AG04449 (cell line): Measurements from ENCODE around the gene BTRC.

Experiments
- CTCF ChIA-PET: fragments of 350-600 bp; formaldehyde crosslinking; extraction: SDS; loops from one replicate; lab custom pipeline; 2021; ENCODE audit warnings: antibody characterized with exemption; lab: Yijun Ruan, JAX
- POLR2A ChIA-PET: fragments of 400-600, 350-600 bp; formaldehyde crosslinking; extraction: SDS; loops from one replicate; lab custom pipeline; 2020; ENCODE audit warnings: antibody characterized with exemption, inconsistent platforms; lab: Yijun Ruan, JAX
- DNase-seq: peaks from one replicate; pipeline ENCODE4 v3.0.0-alpha.2; 2010; ENCODE audit warnings: low read depth, low spot score
- H3K4me3 ChIP-seq: 2 replicates; pipeline ENCODE4 v1.5.1; 2011; ENCODE audit warnings: low read depth, mild to moderate bottlenecking, control low read depth, low read length
- TF ChIP-seq, protein P1 (sequence below): IDR thresholded peaks from one replicate; pipeline ENCODE4 v1.5.1; 2011; ENCODE audit warnings: mild to moderate bottlenecking, moderate library complexity, low read length, control low read depth, inconsistent platforms; ENCODE audit not compliant: insufficient read depth; ENCODE audit errors: missing control alignments

Gene BTRC

DNA sequence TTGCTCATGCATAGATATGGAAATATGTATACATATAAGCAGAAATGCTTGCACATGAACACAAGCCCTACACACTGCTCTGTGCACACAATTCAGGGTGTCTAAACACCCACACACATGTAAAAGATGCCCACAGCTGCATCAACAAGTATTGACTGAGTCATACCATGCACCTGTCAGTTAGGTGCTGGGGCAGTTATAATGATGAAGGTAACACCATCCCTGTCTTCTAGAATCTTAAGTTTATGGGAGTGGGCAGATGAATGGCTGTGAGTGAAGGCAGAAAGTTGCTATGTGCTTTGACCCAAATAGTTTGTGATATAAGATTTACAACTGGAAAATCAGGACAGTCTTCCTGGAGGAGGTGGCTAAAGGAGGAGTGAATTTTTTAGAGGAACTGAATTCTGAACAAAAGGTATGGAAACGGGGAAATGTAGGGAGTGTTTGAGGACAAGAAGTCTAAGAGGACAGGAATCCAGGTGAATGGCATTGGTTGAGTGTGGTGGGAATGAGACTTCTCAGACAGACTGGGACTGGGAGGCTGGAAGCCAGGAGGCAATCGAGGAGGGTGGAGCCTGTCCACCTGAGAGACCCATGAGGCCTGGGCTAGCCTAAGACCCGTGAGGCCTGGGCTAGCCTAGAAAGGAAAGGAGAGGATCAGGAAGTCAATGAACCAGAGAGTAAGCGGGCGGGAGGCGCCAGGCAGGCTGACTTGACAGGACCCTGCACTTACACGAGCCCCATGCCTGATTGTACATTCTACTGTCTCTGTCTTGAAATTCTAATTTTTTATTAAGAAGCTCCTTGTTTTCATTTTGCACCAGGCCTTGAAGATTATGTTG is 213.4 kb downstream of the BTRC start:
- DNase-seq: no peak
- POLR2A ChIA-PET: interaction anchor here (1.1 kb wide), 1 partner anchor 9 kb away, joined by 8 read pairs; no protein-coding TSS in a partner anchor
- H3K4me3 ChIP-seq: no peak overlapping the region

GRCh38 chr10:101568054-101568745 is 214.2 kb downstream of the BTRC start:
- TF ChIP-seq, protein P1, sequence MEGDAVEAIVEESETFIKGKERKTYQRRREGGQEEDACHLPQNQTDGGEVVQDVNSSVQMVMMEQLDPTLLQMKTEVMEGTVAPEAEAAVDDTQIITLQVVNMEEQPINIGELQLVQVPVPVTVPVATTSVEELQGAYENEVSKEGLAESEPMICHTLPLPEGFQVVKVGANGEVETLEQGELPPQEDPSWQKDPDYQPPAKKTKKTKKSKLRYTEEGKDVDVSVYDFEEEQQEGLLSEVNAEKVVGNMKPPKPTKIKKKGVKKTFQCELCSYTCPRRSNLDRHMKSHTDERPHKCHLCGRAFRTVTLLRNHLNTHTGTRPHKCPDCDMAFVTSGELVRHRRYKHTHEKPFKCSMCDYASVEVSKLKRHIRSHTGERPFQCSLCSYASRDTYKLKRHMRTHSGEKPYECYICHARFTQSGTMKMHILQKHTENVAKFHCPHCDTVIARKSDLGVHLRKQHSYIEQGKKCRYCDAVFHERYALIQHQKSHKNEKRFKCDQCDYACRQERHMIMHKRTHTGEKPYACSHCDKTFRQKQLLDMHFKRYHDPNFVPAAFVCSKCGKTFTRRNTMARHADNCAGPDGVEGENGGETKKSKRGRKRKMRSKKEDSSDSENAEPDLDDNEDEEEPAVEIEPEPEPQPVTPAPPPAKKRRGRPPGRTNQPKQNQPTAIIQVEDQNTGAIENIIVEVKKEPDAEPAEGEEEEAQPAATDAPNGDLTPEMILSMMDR: no peak
- POLR2A ChIA-PET: interaction anchor here (1.1 kb wide), 1 partner anchor 8 kb away, joined by 8 read pairs; no protein-coding TSS in a partner anchor
- DNase-seq: no peak
- no peak overlapping the region for H3K4me3 ChIP-seq
- CTCF ChIA-PET: interaction anchor here (0.6 to 9.6 kb wide), 7 partner anchors 10 to 476 kb away, joined by 3 to 281 read pairs (median 8); partner anchors contain the start of genes DPCD and POLL

More for the DNA sequence above, 213.4 kb downstream of the BTRC start:
- CTCF ChIA-PET: interaction anchor here (0.6 to 9.6 kb wide), 6 partner anchors 9 to 475 kb away, joined by 3 to 281 read pairs (median 40); partner anchors contain the start of genes DPCD and POLL
- TF ChIP-seq, protein P1: no peak

DNA sequence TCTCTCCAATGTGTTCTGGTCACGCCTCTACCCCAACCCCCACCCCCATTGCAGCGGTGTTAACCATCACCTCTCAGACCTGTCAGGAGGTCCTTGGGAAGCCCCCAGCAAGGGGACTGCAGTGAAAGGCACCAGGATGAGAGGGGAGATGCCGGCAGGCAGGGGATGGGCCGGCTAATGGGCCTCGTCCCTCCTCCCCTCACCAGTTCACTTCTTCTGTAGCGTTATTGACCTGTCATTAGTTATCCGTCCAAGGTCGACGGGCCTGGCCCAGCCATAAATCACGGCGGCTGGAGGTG is 215.3 kb downstream of the BTRC start:
- no peak overlapping the region for H3K4me3 ChIP-seq
- ChIA-PET CTCF (interaction anchor here (0.6 to 9.6 kb wide), 25 partner anchors 11 to 473 kb away, joined by 3 to 281 read pairs (median 5); partner anchors contain the start of genes DPCD and POLL), POLR2A (interaction anchor here (1.7 kb wide), 1 partner anchor 213 kb away, joined by 3 read pairs; no protein-coding TSS in a partner anchor)
- no peak for DNase-seq
- TF ChIP-seq, protein P1: no peak

- no peak for DNase-seq
- ChIA-PET POLR2A (interaction anchor here (1.7 kb wide), 1 partner anchor 212 kb away, joined by 3 read pairs; no protein-coding TSS in a partner anchor), CTCF (interaction anchor here (0.6 to 9.6 kb wide), 39 partner anchors 11 to 518 kb away, joined by 3 to 281 read pairs (median 4); partner anchors contain the start of genes DPCD and POLL)
- TF ChIP-seq, protein P1: peak; percentile 92
- peak overlapping the region; percentile 72 for H3K4me3 ChIP-seq
These were observed 215.9 kb downstream of the BTRC start for GRCh38 chr10:101569622-101570427.

- CTCF ChIA-PET: interaction anchor here (0.6 to 9.6 kb wide), 46 partner anchors 12 to 519 kb away, joined by 3 to 281 read pairs (median 4); partner anchors contain the start of genes DPCD and POLL
- TF ChIP-seq, protein P1: no peak
- POLR2A ChIA-PET: interaction anchor here (1.7 kb wide), 1 partner anchor 212 kb away, joined by 3 read pairs; no protein-coding TSS in a partner anchor
- H3K4me3 ChIP-seq: peak overlapping the region; percentile 72
- no peak for DNase-seq
These were observed 216.7 kb downstream of the BTRC start for GRCh38 chr10:101570428-101571270.
